Type B pancreatic cell (in vitro differentiated cells): ENCODE measurements around the gene EPB41L4B. TPM values are rescaled to one million over a fixed set of nuclear protein-coding genes. Genes with fewer than 3 reads are reported as not detected.

Experiments
- DNase-seq: peaks from one replicate; pipeline ENCODE4 v3.0.0; 2021; ENCODE audit warnings: mixed read lengths; ENCODE audit not compliant: unreplicated experiment; ENCODE audit errors: extremely low spot score
- H3K27ac Mint-ChIP-seq: 2 replicates; pipeline ENCODE4 v1.8.0; 2021; ENCODE audit warnings: mild to moderate bottlenecking, mixed read lengths
- H3K27me3 Mint-ChIP-seq: 2 replicates; pipeline ENCODE4 v1.8.0; 2021; ENCODE audit warnings: mixed read lengths
- H3K36me3 Mint-ChIP-seq: 2 replicates; pipeline ENCODE4 v1.8.0; 2021; ENCODE audit warnings: mixed read lengths
- H3K4me1 Mint-ChIP-seq: one replicate; pipeline ENCODE4 v1.8.0; 2021; ENCODE audit warnings: mixed read lengths; ENCODE audit not compliant: unreplicated experiment
- H3K4me3 Mint-ChIP-seq: 2 replicates; pipeline ENCODE4 v1.8.0; 2021; ENCODE audit warnings: mild to moderate bottlenecking, mixed read lengths
- H3K9me3 Mint-ChIP-seq: 2 replicates; pipeline ENCODE4 v1.8.0; 2021; ENCODE audit warnings: mixed read lengths
- total RNA-seq: library from RNA; stranded (reverse); gene quantifications from 2 replicates; pipeline ENCODE4 v1.2.1, GENCODE V29; 2021; ENCODE audit warnings: low replicate concordance
- TF ChIP-seq, protein P1 (sequence below): fragments of 200-600 bp; sonication (generic); conservative IDR thresholded peaks from 2 replicates; pipeline ENCODE4 v1.5.0; 2021; ENCODE audit warnings: antibody characterized with exemption, mild to moderate bottlenecking

The EPB41L4B gene
- total RNA-seq, 1 donor from 2014 or later, result 14.4 TPM

DNA sequence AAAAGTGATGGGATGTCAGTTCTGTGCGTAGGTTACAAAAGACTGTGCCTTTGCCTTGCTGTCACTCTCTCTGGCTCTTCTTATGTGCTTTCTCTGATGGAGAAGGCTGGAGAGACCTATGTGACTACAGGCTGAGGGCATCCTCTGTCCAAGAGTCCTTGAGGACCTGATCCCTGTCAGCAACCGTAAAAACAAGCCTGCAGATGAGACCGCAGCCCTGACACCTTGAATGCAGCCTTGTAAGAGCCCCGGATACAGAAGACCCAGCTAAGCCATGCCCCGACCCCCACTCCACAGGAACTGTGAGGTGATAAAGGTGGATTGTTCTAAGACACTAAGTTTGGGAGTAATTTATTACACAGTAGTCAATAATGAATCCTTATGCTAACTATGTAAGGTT, 121.2 kb downstream of the EPB41L4B start:
- DNase-seq, result no peak
- H3K27ac Mint-ChIP-seq, result no peak overlapping the region
- TF ChIP-seq, protein P1, sequence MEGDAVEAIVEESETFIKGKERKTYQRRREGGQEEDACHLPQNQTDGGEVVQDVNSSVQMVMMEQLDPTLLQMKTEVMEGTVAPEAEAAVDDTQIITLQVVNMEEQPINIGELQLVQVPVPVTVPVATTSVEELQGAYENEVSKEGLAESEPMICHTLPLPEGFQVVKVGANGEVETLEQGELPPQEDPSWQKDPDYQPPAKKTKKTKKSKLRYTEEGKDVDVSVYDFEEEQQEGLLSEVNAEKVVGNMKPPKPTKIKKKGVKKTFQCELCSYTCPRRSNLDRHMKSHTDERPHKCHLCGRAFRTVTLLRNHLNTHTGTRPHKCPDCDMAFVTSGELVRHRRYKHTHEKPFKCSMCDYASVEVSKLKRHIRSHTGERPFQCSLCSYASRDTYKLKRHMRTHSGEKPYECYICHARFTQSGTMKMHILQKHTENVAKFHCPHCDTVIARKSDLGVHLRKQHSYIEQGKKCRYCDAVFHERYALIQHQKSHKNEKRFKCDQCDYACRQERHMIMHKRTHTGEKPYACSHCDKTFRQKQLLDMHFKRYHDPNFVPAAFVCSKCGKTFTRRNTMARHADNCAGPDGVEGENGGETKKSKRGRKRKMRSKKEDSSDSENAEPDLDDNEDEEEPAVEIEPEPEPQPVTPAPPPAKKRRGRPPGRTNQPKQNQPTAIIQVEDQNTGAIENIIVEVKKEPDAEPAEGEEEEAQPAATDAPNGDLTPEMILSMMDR, result no peak
- no peaks in the 10 kb centered on the region for H3K36me3 Mint-ChIP-seq
- H3K4me1 Mint-ChIP-seq, result no peaks in the 10 kb centered on the region
- no peak overlapping the region for H3K4me3 Mint-ChIP-seq
- no peaks in the 10 kb centered on the region for H3K27me3 Mint-ChIP-seq
- no peaks in the 10 kb centered on the region for H3K9me3 Mint-ChIP-seq

DNA sequence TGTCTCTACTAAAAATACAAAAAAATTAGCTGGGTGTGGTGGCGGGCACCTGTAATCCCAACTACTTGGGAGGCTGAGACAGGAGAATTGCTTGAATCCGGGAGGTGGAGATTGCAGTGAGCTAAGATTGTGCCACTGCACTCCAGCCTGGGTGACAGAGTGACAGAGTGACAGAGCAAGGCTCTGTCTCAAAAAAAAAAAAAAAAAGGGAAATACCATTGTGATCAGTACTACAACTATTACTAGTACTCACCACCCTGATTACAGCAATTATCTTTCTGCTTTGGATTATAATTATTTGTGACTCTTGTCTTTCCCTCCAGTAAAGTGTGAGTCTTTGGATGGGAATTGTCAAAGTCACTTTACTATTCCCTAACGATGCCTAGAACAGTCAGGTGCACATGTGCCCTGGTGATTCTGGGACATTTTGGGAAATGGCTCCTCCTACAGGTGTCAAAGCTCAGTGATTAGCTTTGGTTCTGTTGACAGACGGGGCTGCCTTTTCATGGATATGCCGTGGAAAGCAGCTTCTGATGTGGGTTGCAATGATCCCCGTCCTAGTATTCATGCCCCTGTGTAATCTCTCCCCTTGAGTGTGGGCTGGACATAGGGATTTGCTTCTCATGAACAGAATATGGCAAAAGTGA, 122.0 kb downstream of the EPB41L4B start:
- Mint-ChIP-seq H3K9me3 (no peaks in the 10 kb centered on the region), H3K27me3 (no peaks in the 10 kb centered on the region), H3K4me1 (no peaks in the 10 kb centered on the region), H3K4me3 (no peak overlapping the region), H3K36me3 (no peaks in the 10 kb centered on the region), H3K27ac (no peak overlapping the region)
- TF ChIP-seq, protein P1, result no peak
- DNase-seq, result no peak

DNA sequence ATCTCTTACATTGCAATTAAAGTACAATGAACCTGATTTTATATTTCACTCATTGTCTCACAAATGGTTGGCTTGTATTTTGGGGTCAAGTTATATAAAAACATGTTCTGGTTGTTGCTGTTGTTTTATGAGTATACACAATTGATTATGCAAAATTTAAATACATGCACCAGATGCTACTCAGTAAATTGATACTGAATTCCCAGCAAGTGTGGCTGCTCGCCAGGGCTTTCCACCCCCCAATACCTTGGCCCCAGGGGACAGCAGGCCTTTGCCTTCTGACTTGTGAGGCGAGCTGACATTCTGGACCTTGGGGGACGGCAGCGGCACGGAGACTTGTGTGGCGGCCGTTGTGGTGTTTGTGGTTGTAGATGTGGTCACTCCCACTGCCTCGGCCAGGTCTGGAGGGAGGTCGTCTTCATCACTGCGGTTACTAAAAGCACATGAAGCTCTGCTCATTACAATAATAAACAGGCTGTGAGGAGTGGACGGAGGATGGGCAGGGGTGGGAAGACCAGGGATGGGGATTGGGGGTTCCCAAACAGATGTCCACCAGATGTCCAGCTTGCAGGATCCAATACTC, 126.8 kb downstream of the EPB41L4B start:
- no peak overlapping the region for H3K27ac Mint-ChIP-seq
- no peaks in the 10 kb centered on the region for H3K9me3 Mint-ChIP-seq
- TF ChIP-seq, protein P1, result no peak
- no peaks in the 10 kb centered on the region for H3K4me1 Mint-ChIP-seq
- DNase-seq, result no peak
- no peaks in the 10 kb centered on the region for H3K36me3 Mint-ChIP-seq
- no peak overlapping the region for H3K4me3 Mint-ChIP-seq
- peaks cover 6% of the 10 kb centered on the region for H3K27me3 Mint-ChIP-seq

DNA sequence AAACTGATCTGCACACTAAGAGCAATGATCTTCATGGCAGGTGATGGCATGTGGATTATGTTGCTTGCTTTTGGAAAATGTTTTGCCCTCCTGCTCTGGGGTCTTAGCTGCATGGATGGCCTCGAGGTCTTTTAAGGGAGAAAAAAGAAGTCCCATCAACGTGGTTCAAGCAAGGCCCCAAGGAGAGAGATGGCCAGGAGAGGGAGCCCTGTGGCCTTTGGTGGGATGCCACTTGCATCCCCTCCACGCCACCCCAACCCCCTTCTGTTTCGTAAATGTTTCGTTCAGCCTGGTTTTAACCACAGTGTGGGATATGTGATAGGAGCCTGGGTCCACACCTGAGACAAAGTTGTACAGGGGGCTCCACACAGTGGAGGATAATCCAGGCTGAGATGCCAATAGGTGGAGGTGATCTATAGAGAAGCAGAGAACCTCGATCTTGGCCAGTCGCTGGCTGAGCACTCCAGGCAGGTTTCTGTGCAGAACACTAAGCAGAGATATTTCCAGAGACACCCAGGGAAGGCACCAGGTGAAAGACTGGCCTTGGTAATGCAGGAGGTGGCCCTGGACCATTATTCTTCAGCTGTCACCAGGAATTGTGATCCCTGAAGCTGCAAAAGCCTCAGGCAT, 128.0 kb downstream of the EPB41L4B start:
- no peak overlapping the region for H3K27ac Mint-ChIP-seq
- TF ChIP-seq, protein P1, result peak; percentile 56
- H3K4me1 Mint-ChIP-seq, result peaks cover 4% of the 10 kb centered on the region
- H3K4me3 Mint-ChIP-seq, result no peak overlapping the region
- H3K27me3 Mint-ChIP-seq, result peaks cover 6% of the 10 kb centered on the region
- H3K36me3 Mint-ChIP-seq, result no peaks in the 10 kb centered on the region
- H3K9me3 Mint-ChIP-seq, result no peaks in the 10 kb centered on the region
- no peak for DNase-seq

DNA sequence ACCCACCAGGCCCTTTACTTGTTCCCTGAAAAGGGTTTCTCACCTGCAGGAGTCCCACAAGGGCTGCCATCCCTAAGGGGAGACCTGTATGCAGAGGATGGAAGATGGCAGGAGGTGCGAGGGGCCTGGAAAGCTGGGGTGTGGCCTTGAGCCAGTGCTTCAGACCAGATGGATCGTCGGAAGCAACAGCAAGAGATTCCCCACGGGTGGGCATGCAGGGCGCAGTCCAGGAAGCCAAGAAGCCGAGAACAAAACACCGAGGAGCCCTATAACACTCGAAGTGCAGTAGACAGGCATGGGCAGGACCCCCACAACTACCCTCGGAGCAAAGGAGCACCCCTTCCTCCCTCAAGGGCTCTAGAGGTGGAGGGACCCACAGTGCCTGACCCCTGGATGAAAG, 129.1 kb downstream of the EPB41L4B start:
- no peaks in the 10 kb centered on the region for H3K36me3 Mint-ChIP-seq
- H3K27ac Mint-ChIP-seq, result no peak overlapping the region
- TF ChIP-seq, protein P1, result no peak
- no peak overlapping the region for H3K4me3 Mint-ChIP-seq
- H3K4me1 Mint-ChIP-seq, result peaks cover 10% of the 10 kb centered on the region
- peaks cover 6% of the 10 kb centered on the region for H3K27me3 Mint-ChIP-seq
- no peaks in the 10 kb centered on the region for H3K9me3 Mint-ChIP-seq
- DNase-seq, result no peak
